ENCODE results near the gene CMTM2.
A peak's percentile ranks its signal among the peaks of the same experiment; 100 is the strongest.
"Not testable (repeated sequence)": the region's sequence is repeated elsewhere in the genome, so short reads cannot be mapped to it uniquely, and the experiment has no call there.

Gene CMTM2

GRCh38 chr16:66605177-66605978 is 26.1 kb downstream of the CMTM2 start:
- peak in 9 of 51 donors; percentile 19 to 66 (median 41) for DNase-seq

DNA sequence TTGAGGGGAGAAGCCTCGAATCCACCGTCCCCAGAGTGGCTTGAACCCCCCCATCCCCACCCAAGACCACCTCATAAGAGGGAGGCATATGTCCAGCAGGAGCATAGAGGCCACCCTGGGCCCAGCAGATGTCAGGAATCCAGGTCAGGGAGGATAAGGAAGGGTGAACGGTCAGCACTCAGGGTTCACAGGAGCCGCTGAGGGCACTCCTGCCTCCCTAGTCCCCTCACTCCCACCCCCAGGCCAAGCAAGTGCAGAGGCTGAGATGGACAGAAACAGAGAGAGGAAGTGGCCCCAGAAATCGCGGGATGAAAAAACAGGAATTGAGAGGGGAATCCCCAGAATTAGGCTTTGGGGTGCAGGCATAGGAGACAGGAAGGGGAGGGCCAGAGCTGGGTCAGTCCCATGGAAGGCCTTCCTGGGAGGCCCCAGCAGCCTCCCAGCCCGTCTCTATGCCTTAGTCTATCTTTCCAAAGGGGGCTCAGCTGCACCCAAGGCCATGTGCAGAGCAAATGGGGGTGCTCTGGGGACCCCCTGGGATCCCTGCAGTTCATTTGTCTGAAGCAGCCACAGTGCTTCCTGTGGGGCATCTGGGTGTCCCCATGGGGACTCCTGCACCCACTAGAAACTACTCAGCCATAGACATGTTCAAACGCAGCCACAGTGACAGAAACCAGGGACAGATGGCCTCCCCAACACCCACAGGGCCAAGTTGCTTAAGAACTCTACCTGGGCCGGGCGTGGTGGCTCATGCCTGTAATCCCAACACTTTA is 26.9 kb downstream of the CMTM2 start:
- DNase-seq: peak in 3 of 51 donors; percentile 3 to 17 (median 15)

DNA sequence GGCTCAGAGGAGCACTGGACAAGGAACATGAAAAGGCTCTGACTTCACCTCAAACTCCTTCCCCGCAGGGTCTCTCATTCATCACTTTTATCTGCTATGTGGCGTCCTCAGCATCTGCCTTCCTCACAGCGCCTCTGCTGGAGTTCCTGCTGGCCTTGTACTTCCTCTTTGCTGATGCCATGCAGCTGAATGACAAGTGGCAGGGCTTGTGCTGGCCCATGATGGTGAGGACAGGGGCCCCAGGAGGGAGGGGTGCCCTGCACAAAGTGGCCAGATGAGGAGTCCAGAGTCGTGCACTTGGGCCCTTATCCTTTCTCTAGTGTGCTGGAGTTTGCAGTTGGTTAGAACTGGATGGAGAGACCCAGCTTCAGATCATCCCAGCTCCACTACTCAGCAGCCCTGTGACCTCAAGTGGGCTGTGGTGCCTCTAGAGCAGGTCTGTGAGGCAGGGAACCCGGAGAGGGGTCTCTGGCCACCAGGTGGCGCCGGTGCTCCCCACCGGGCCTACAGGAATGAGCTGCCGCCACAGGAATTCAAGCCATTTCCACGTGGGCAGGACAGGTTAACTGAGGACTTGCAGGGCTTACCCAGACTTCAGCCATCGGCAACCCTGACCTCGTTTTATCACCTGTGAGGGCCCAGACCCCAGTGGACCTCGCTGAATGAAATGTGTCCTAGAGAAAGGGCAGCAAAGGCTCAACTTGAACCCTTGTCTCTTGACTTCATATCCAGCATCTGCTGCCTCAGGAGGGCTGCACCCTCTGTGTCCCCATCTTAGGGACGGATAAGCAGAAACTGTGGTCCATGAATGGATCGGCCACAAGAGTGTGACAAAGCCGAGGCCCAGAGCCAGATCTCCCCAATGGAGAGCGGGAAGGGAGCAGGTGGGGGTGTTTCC is 29.2 kb downstream of the CMTM2 start:
- DNase-seq: peak in 47 of 51 donors; percentile 7 to 85 (median 60)

- no peak for DNase-seq
Observed at GRCh38 chr16:66609139-66609510, 29.9 kb downstream of the CMTM2 start.

GRCh38 chr16:66610111-66610820 is 31.0 kb downstream of the CMTM2 start:
- no peak for DNase-seq

DNA sequence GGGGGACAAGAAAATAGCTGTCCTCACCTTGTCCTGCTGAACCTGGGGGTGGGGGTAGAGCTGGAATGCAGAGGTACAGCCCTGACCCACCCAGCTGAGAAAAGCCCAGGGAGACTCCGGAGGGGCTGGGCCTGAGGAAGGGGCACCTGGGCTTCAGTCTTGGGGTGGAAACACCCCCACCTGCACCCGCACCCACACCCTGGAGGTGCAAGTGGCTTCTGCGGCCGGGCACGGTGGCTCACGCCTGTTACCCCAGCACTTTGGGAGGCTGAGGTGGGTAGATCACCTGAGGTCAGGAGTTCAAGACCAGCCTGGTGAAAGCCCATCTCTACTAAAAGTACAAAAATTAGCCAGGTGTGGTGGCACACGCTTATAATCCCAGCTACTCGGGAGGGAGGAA is 32.6 kb downstream of the CMTM2 start:
- DNase-seq: not testable (repeated sequence)

DNA sequence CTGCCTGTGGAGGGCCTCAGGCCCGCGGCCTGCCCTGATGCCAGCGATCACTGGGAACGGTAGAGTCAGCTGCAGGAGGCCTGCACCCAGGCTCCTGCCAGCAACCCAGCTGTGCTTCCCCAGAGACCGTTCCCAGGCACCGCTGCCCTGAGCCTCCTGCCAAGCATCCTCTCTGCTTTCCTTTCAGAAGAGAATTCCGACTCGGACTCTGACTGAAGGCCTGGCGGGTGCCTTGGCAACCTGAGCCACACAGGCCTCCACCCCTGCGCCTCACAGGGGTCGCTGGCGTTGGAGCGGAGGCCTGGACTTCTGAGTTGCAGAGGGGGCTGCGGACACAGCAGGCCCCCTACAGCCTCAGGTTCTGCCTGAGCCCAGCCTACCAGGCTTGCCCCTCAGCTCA is 33.2 kb downstream of the CMTM2 start:
- peak in 35 of 51 donors; percentile 12 to 79 (median 48) for DNase-seq

- no peak for DNase-seq
Observed at GRCh38 chr16:66614161-66614802, 35.0 kb downstream of the CMTM2 start.

DNA sequence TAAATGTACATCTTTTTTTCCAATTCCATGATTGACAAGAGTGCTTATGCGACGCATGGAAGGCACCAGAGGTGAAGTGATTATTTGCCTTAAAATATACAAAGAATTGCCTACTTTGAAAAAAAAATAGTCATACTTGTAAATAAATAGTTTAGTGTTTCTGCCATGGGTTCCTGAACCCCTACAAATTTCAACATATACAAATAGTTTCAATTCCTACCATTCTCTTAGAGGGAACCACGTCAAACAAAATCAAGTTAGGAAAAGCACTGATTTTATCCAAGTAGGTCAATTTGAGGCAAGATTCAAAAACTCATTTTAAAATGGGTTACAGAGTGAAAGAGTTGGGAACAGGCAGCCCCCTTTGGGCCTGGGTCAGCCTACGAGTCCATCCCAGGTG is 36.9 kb downstream of the CMTM2 start:
- no peak for DNase-seq

- no peak for DNase-seq
Observed at GRCh38 chr16:66616592-66616991, 37.3 kb downstream of the CMTM2 start.

DNA sequence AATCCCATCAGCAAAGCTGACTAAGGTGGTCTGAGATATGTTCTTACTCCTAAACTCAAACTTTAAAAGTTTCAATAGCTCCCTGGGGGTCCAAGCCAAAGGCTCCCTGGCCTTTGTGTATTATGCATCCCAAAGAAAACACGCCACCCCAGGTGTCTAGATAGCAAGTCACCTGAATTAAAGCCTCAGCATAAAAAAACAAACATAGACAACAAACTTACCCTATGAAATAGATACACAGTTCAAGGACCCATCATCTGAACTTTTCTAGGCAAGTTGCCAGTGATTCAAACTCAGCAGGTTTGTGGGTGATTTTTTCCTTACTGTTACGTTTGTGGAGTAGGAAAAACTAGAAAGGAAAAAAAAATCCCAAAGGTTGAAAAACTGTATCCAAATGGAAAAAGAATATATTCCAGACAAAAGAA is 37.8 kb downstream of the CMTM2 start:
- DNase-seq: no peak

GRCh38 chr16:66617728-66618127 is 38.5 kb downstream of the CMTM2 start:
- DNase-seq: no peak

- no peak for DNase-seq
Observed at GRCh38 chr16:66618588-66619375, 39.5 kb downstream of the CMTM2 start.

- DNase-seq: no peak
Observed at GRCh38 chr16:66619534-66620428, 40.5 kb downstream of the CMTM2 start.

GRCh38 chr16:66620429-66620795 is 41.1 kb downstream of the CMTM2 start:
- DNase-seq: no peak

DNA sequence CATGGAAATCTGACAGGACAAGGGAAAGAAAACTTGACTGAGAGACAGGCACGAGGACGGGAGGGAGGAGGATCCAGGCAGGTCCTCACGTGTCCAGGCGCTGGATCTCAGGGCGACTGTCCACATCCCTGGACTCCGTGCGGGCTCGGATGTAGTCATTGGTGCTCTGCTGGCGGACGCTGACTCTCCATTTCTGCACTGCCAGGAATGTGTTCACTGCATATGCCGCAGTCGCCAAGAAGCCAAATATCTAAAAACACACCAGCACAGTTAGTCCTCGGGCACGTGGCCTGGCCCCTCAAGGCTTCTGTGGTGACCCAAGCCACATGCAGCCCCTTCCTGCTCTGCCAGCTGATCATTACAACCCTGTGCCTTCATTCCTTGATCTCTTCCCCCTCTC is 42.7 kb downstream of the CMTM2 start:
- no peak for DNase-seq

DNA sequence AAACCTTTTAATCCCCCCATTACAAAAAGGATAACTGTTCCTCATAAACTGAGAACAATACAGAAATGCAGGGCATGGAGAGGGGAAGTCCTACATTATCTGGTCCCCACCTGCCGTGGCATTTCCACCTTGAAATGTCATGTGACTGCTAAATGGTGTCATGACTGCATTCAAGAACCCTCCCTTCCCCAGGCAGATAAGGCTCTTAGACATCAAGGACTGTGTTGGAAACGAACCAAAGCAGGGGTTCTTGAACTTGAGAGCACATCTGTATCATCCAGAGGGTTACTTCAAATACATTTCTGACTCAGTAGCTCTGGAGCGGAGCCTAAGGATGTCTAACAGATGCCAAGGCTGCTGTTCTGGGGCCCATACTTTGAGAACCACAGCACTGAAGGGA is 43.6 kb downstream of the CMTM2 start:
- no peak for DNase-seq

GRCh38 chr16:66623755-66624154 is 44.5 kb downstream of the CMTM2 start:
- no peak for DNase-seq
